GM12891 (cell line): ENCODE data around the gene CELSR1.

Experiments used
- PAX5 ChIP-seq: IDR thresholded peaks from 2 replicates; pipeline ENCODE4 v1.6.1; 2011; ENCODE audit warnings: low read length, moderate library complexity, mild to moderate bottlenecking; ENCODE audit not compliant: insufficient read depth, severe bottlenecking
- POLR2A ChIP-seq: IDR thresholded peaks from 2 replicates; pipeline ENCODE4 v1.6.1; 2011; ENCODE audit warnings: low read depth, low read length, control low read depth
- POLR2AphosphoS5 ChIP-seq: IDR thresholded peaks from 2 replicates; pipeline ENCODE4 v1.6.1; 2011; ENCODE audit warnings: low read depth, low read length, control low read depth
- POU2F2 ChIP-seq: IDR thresholded peaks from 2 replicates; pipeline ENCODE4 v1.6.1; 2011; ENCODE audit warnings: low read depth, mild to moderate bottlenecking, control low read depth, low read length, moderate library complexity
- TAF1 ChIP-seq: IDR thresholded peaks from 2 replicates; pipeline ENCODE4 v1.6.1; 2011; ENCODE audit warnings: low read depth, low read length, control low read depth

DNA sequence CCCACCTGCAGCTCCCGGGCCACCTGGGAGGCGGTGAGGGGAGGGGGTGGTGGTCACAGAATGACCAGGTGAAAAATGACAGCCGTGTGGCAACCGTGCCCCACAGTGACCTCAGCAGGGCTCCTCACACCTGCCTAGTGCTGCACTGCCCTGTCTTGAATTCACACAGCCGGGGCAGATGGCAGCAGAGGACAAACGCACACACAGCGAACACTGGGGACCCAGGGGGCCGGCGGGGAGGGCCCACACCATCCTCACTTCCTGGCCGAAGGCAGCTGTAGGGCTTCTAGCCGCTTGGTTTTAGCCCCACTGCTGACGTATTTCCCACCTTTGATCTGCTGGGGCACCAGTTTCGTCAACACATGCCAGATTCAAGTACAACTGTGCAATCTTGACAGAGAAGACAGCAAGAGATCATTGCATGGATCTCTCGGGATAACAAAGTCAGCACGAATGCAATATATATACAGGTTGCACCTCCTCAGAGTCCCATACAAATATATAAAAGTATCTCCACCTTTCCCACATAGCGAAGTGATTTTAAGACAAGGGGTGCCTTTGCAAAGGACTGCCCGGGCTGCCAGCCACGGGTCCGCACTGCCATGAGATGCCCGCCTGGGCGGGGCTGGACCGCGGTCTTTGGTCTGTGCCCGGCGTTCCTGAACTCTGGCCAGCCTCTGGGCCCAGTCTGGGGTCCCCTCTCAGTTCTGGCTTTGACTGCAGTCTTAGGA, 175.1 kb downstream of the CELSR1 start:
- no peak for TF ChIP-seq POU2F2
- TF ChIP-seq POLR2A, result no peak
- no peak for TF ChIP-seq POLR2AphosphoS5
- no peak for TF ChIP-seq TAF1
- TF ChIP-seq PAX5, result no peak
